WERI-Rb-1 (cell line): ENCODE measurements around the gene ZKSCAN3.

ENCODE experiments used
- DNase-seq: peaks from one replicate; pipeline ENCODE4 v3.0.0-alpha.2; 2020
- H3K27ac ChIP-seq: fragments of 250-450 bp; sonication (Bioruptor Pico); 2 replicates; pipeline ENCODE4 v1.5.1; 2020; ENCODE audit warnings: mild to moderate bottlenecking, moderate library complexity
- H3K27me3 ChIP-seq: fragments of 250-450 bp; sonication (Bioruptor Pico); 2 replicates; pipeline ENCODE4 v1.5.1; 2021; ENCODE audit warnings: mild to moderate bottlenecking, low read depth, moderate library complexity; ENCODE audit not compliant: insufficient read depth, severe bottlenecking
- H3K36me3 ChIP-seq: fragments of 250-450 bp; sonication (Bioruptor Pico); 2 replicates; pipeline ENCODE4 v1.5.1; 2020; ENCODE audit warnings: mild to moderate bottlenecking, moderate library complexity
- H3K4me3 ChIP-seq: 2 replicates; pipeline ENCODE4 v1.5.1; 2011; ENCODE audit warnings: low read depth, mild to moderate bottlenecking, control low read depth, low read length
- H3K9me3 ChIP-seq: fragments of 250-450 bp; sonication (Bioruptor Pico); 2 replicates; pipeline ENCODE4 v1.5.1; 2021; ENCODE audit warnings: mild to moderate bottlenecking, moderate library complexity; ENCODE audit not compliant: severe bottlenecking
- CTCF ChIP-seq: IDR thresholded peaks from 2 replicates; pipeline ENCODE4 v1.5.1; 2011; ENCODE audit warnings: low read depth, mild to moderate bottlenecking, control low read depth, inconsistent platforms, low read length

The ZKSCAN3 gene

GRCh38 chr6:28322661-28323060, 27.1 kb upstream of the ZKSCAN3 start:
- Histone ChIP-seq H3K27me3 (no peaks in the 10 kb centered on the region), H3K9me3 (peaks cover 25% of the 10 kb centered on the region), H3K27ac (no peak overlapping the region), H3K36me3 (peaks cover 25% of the 10 kb centered on the region), H3K4me3 (no peak overlapping the region)
- TF ChIP-seq CTCF: no peak
- DNase-seq: no peak

DNA sequence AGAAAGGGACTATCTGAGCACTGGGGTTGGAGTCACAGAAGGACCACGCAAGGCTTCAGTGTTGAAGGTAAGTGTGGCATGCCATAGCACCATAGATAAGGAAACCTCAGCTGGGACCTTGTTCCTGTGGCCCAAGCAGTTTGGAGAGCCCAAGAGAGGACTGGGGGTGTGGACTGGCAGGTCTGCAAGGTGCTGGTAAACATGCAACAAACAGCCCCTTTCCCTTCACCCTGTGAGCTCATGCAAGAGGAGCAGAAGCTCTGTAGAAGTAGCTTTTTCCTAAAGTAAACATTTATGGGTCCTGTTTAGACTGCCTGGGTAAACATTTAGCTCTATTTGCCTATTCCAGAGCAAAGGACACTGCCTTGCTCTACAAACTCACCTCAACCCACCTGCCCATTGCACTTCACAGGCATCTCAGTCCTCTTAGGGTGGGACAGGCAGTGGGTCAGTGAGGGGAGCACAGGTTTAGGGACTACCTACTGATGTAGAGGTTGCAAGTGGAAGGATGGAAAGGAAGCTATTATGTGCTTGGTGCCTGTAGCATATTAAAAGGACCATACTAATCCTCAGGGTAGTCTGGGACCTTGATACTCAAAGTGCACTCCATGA, 25.8 kb upstream of the ZKSCAN3 start:
- no peak overlapping the region for H3K27ac ChIP-seq
- TF ChIP-seq CTCF: no peak
- no peak overlapping the region for H3K4me3 ChIP-seq
- H3K36me3 ChIP-seq: peaks cover 25% of the 10 kb centered on the region
- peaks cover 34% of the 10 kb centered on the region for H3K9me3 ChIP-seq
- DNase-seq: no peak
- H3K27me3 ChIP-seq: no peaks in the 10 kb centered on the region

- Histone ChIP-seq H3K9me3 (peaks cover 28% of the 10 kb centered on the region), H3K36me3 (peaks cover 25% of the 10 kb centered on the region), H3K27ac (no peak overlapping the region), H3K27me3 (no peaks in the 10 kb centered on the region), H3K4me3 (no peak overlapping the region)
- no peak for TF ChIP-seq CTCF
- no peak for DNase-seq
These were observed 23.3 kb upstream of the ZKSCAN3 start for GRCh38 chr6:28326371-28326948.

DNA sequence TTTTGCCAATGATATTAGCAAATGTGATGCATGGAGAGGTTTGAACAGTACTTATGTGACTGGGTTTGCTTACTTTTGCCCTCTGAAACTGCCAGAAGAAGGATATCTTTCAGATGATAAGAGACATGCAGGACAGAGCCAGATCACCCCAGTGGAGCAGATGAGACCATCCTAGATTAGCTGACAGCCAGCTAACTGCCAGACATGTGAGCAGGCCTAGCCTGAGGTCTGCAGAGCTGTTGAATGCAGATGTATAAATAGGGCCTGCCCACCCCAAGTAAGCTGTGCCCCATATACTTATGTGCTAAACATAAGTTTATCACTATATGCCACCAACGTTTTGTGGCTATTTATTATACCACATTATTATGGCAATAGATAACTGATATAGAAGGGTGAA, 19.7 kb upstream of the ZKSCAN3 start:
- Histone ChIP-seq H3K27ac (no peak overlapping the region), H3K4me3 (no peak overlapping the region), H3K36me3 (peaks cover 25% of the 10 kb centered on the region), H3K27me3 (no peaks in the 10 kb centered on the region), H3K9me3 (peaks cover 28% of the 10 kb centered on the region)
- no peak for TF ChIP-seq CTCF
- DNase-seq: no peak

GRCh38 chr6:28333047-28333446, 16.7 kb upstream of the ZKSCAN3 start:
- H3K27me3 ChIP-seq: no peaks in the 10 kb centered on the region
- peaks cover 5% of the 10 kb centered on the region; the same call in 1 of the 2 replicates for H3K36me3 ChIP-seq
- no peak for TF ChIP-seq CTCF
- no peak overlapping the region for H3K4me3 ChIP-seq
- no peak for DNase-seq
- peaks cover 5% of the 10 kb centered on the region for H3K9me3 ChIP-seq
- H3K27ac ChIP-seq: no peak overlapping the region

- no peak for DNase-seq
- no peaks in the 10 kb centered on the region for H3K9me3 ChIP-seq
- H3K36me3 ChIP-seq: peaks cover 5% of the 10 kb centered on the region; the same call in 1 of the 2 replicates
- no peaks in the 10 kb centered on the region for H3K27me3 ChIP-seq
- no peak overlapping the region for H3K27ac ChIP-seq
- H3K4me3 ChIP-seq: no peak overlapping the region
- TF ChIP-seq CTCF: no peak
These were observed 16.1 kb upstream of the ZKSCAN3 start for GRCh38 chr6:28333599-28334018.
